Astrocyte (in vitro differentiated cells and primary cell): ENCODE results near the gene TK1. TPM values are rescaled to one million over a fixed set of nuclear protein-coding genes. Genes with fewer than 3 reads are reported as not detected.

ENCODE experiments used
- DNase-seq: peaks from one replicate; pipeline ENCODE4 v3.0.0-alpha.2; 2010; ENCODE audit warnings: low read depth
- FAIRE-seq: peaks from 2 replicates; lab custom pipeline; 2011; peaks lifted over from hg19 to GRCh38; lab: Jason Lieb, UNC
- H2AFZ ChIP-seq: 2 replicates; pipeline ENCODE4 v1.6.0; 2012; ENCODE audit warnings: low read depth, low read length, inconsistent platforms
- H3K27ac ChIP-seq: 2 replicates; pipeline ENCODE4 v1.5.1; 2011; ENCODE audit warnings: low read depth, low read length, inconsistent platforms
- H3K27me3 ChIP-seq: 2 replicates; pipeline ENCODE4 v1.6.0; 2011; ENCODE audit warnings: low read length, inconsistent platforms; ENCODE audit not compliant: insufficient read depth
- H3K36me3 ChIP-seq: 2 replicates; pipeline ENCODE4 v1.5.1; 2011; ENCODE audit warnings: low read length, inconsistent platforms; ENCODE audit not compliant: insufficient read depth
- H3K4me1 ChIP-seq: 2 replicates; pipeline ENCODE4 v1.5.1; 2011; ENCODE audit warnings: low read length, inconsistent platforms; ENCODE audit not compliant: insufficient read depth
- H3K4me2 ChIP-seq: 2 replicates; pipeline ENCODE4 v1.6.0; 2012; ENCODE audit warnings: low read length, inconsistent platforms
- H3K4me3 ChIP-seq: 2 replicates; pipeline ENCODE4 v1.5.1; 2011; ENCODE audit warnings: low read depth, mild to moderate bottlenecking, low read length, inconsistent platforms; ENCODE audit not compliant: insufficient read depth
- H3K79me2 ChIP-seq: 2 replicates; pipeline ENCODE4 v1.6.0; 2012; ENCODE audit warnings: mild to moderate bottlenecking, low read length, inconsistent platforms; ENCODE audit not compliant: insufficient read depth
- H3K9ac ChIP-seq: 2 replicates; pipeline ENCODE4 v1.6.0; 2012; ENCODE audit warnings: mild to moderate bottlenecking, low read length, inconsistent platforms
- H3K9me3 ChIP-seq: 2 replicates; pipeline ENCODE4 v1.5.1; 2012; ENCODE audit warnings: low read depth, mild to moderate bottlenecking, low read length, inconsistent platforms; ENCODE audit not compliant: insufficient read depth
- H4K20me1 ChIP-seq: 2 replicates; pipeline ENCODE4 v1.6.0; 2012; ENCODE audit warnings: low read length, inconsistent platforms; ENCODE audit not compliant: insufficient read depth
- H3K27ac Mint-ChIP-seq: one replicate; pipeline ENCODE4 v1.8.0; 2021; ENCODE audit warnings: mild to moderate bottlenecking, mixed read lengths; ENCODE audit not compliant: unreplicated experiment
- H3K27me3 Mint-ChIP-seq: one replicate; pipeline ENCODE4 v1.8.0; 2021; ENCODE audit warnings: low read depth, mixed read lengths; ENCODE audit not compliant: unreplicated experiment
- H3K36me3 Mint-ChIP-seq: one replicate; pipeline ENCODE4 v1.8.0; 2021; ENCODE audit warnings: low read depth, mixed read lengths; ENCODE audit not compliant: unreplicated experiment
- H3K4me1 Mint-ChIP-seq: one replicate; pipeline ENCODE4 v1.8.0; 2021; ENCODE audit warnings: low read depth, mixed read lengths; ENCODE audit not compliant: unreplicated experiment
- H3K4me3 Mint-ChIP-seq: one replicate; pipeline ENCODE4 v1.8.0; 2021; ENCODE audit warnings: mild to moderate bottlenecking, moderate library complexity, mixed read lengths; ENCODE audit not compliant: unreplicated experiment
- H3K9me3 Mint-ChIP-seq: one replicate; pipeline ENCODE4 v1.8.0; 2021; ENCODE audit warnings: mild to moderate bottlenecking, mixed read lengths; ENCODE audit not compliant: unreplicated experiment
- EZH2 ChIP-seq: IDR thresholded peaks from 2 replicates; pipeline ENCODE4 v1.6.1; 2012; ENCODE audit warnings: mild to moderate bottlenecking, low read length, inconsistent platforms; ENCODE audit not compliant: insufficient read depth
- total RNA-seq: library from RNA; stranded (reverse); gene quantifications from 2 replicates; pipeline ENCODE4 v1.2.1, GENCODE V29; 2021
- TF ChIP-seq, protein P1 (sequence below): IDR thresholded peaks from 2 replicates; pipeline ENCODE4 v1.5.1; 2011; ENCODE audit warnings: low read depth, mild to moderate bottlenecking, inconsistent platforms, low read length, moderate library complexity; ENCODE audit not compliant: insufficient read depth

TK1 gene
- total RNA-seq, 1 donor from 2014 or later: 7.5 TPM

DNA sequence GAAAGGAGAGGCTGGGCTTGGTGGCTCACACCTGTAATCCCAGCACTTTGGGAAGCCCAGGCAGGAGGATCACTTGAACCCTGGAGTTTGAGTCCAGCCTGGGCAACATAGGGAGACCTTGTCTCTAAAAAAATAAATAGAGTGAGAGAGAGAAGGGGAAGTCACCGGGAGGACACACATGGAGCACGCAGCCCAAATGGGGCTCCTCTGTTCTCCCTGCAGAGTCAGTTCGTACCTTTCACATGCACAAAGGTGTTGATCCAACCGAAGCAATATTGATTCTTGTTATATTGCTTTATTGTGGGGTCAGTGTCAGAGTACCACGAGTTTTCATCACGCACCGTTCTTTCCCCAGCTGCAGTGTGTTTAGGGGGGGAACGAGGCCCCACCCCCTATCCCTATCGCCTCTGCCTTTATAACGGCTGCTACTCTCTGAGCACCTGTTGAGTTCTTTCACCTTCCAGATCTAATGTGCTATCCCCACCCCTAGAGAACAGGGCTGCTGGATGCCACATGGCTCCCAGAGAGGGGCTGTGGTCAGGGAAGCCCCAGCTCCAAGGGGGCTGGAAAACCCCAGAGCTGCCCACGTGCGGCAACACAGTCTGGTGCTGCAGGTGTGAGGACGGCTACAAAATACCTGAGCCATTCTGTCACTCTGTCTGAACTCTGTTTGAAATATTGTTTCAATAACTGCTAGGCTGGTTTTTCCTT, 43.6 kb upstream of the TK1 start:
- no peaks in the 10 kb centered on the region for H3K79me2 ChIP-seq
- no peaks in the 10 kb centered on the region for H4K20me1 ChIP-seq
- H3K4me1 ChIP-seq: no peaks in the 10 kb centered on the region
- H3K4me3 ChIP-seq: no peak overlapping the region
- FAIRE-seq (no peak), DNase-seq (no peak)
- H2AFZ ChIP-seq: no peak overlapping the region
- Mint-ChIP-seq H3K4me3 (no peak overlapping the region), H3K27me3 (peaks cover 38% of the 10 kb centered on the region), H3K36me3 (no peaks in the 10 kb centered on the region), H3K4me1 (no peaks in the 10 kb centered on the region), H3K9me3 (no peaks in the 10 kb centered on the region), H3K27ac (no peak overlapping the region)
- no peaks in the 10 kb centered on the region for H3K9me3 ChIP-seq
- no peak overlapping the region for H3K9ac ChIP-seq
- H3K4me2 ChIP-seq: no peak overlapping the region
- H3K36me3 ChIP-seq: no peaks in the 10 kb centered on the region
- TF ChIP-seq, protein P1, sequence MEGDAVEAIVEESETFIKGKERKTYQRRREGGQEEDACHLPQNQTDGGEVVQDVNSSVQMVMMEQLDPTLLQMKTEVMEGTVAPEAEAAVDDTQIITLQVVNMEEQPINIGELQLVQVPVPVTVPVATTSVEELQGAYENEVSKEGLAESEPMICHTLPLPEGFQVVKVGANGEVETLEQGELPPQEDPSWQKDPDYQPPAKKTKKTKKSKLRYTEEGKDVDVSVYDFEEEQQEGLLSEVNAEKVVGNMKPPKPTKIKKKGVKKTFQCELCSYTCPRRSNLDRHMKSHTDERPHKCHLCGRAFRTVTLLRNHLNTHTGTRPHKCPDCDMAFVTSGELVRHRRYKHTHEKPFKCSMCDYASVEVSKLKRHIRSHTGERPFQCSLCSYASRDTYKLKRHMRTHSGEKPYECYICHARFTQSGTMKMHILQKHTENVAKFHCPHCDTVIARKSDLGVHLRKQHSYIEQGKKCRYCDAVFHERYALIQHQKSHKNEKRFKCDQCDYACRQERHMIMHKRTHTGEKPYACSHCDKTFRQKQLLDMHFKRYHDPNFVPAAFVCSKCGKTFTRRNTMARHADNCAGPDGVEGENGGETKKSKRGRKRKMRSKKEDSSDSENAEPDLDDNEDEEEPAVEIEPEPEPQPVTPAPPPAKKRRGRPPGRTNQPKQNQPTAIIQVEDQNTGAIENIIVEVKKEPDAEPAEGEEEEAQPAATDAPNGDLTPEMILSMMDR: no peak
- TF ChIP-seq EZH2: no peak
- H3K27me3 ChIP-seq: peaks cover 19% of the 10 kb centered on the region
- H3K27ac ChIP-seq: no peak overlapping the region

DNA sequence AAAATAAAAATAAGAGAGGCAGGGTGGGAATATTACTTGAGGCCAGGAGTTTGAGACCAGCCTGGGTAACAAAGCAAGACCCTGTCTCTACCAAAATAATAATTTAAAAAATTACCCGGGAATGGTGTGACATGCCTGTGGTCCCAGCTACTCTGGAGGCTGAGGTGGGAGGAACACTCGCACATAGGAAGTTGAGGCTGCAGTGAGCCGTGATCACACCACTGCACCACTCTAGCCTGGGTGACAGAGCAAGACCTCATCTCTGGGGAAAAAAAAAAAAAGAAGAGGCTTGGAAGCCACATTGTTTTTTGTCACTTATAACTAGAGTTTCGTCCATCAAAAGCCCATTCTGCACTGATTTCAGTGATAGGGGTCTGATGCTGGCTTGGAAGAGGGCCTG, 41.3 kb upstream of the TK1 start:
- no peak for FAIRE-seq
- H3K36me3 ChIP-seq: peaks cover 4% of the 10 kb centered on the region

More for the DNA sequence above, 41.3 kb upstream of the TK1 start:
- Mint-ChIP-seq H3K4me3 (no peak overlapping the region), H3K36me3 (no peaks in the 10 kb centered on the region), H3K9me3 (no peaks in the 10 kb centered on the region), H3K27me3 (peaks cover 29% of the 10 kb centered on the region), H3K27ac (no peak overlapping the region), H3K4me1 (no peaks in the 10 kb centered on the region)
- H3K27me3 ChIP-seq: peaks cover 19% of the 10 kb centered on the region
- H3K4me3 ChIP-seq: no peak overlapping the region
- no peak overlapping the region for H2AFZ ChIP-seq
- H4K20me1 ChIP-seq: no peaks in the 10 kb centered on the region
- no peaks in the 10 kb centered on the region for H3K79me2 ChIP-seq
- no peak overlapping the region for H3K9ac ChIP-seq
- H3K27ac ChIP-seq: no peak overlapping the region
- TF ChIP-seq, protein P1: no peak
- TF ChIP-seq EZH2: no peak
- no peaks in the 10 kb centered on the region for H3K9me3 ChIP-seq
- no peaks in the 10 kb centered on the region for H3K4me1 ChIP-seq
- no peak overlapping the region for H3K4me2 ChIP-seq
- DNase-seq: no peak
